Right lobe of liver (tissue), 6 donors: ENCODE results near the gene PMFBP1. TPM values are rescaled to one million over a fixed set of nuclear protein-coding genes. Genes with fewer than 3 reads are reported as not detected.

Experiments
- ATAC-seq, 4 donors: fragments of 200-7000 bp; cut with Tn5 transposase; one replicate each; pipeline ENCODE4 v1.9.1; 2020; ENCODE audit warnings: mild to moderate bottlenecking in 4 of 4, moderate library complexity in 4 of 4
- DNase-seq, 3 donors: peaks; one replicate each; pipeline ENCODE4 v3.0.0-alpha.2; 2020
- H3K27ac ChIP-seq, 3 donors: fragments of 200-600 bp; one replicate each; pipeline ENCODE4 v1.8.0; 2022
- H3K27me3 ChIP-seq, 2 donors: fragments of 200-600 bp; one replicate each; pipeline ENCODE4 v1.8.0; 2022
- H3K36me3 ChIP-seq, 4 donors: fragments of 200-600 bp; sonication (generic) in 1 of 4; one replicate each; pipeline versions ENCODE4 v1.5.1 to v1.8.0; 2017 to 2022; ENCODE audit warnings: control low read depth in 1 of 4
- H3K4me1 ChIP-seq, 4 donors: fragments of 200-600 bp; sonication (generic) in 1 of 4; one replicate each; pipeline versions ENCODE4 v1.5.1 to v1.8.0; 2017 to 2022; ENCODE audit warnings: control low read depth in 1 of 4
- H3K4me3 ChIP-seq, 3 donors: fragments of 200-600 bp; one replicate each; pipeline ENCODE4 v1.8.0; 2022
- H3K9me3 ChIP-seq, 4 donors: fragments of 200-600 bp; sonication (generic) in 1 of 4; one replicate each; pipeline versions ENCODE4 v1.5.1 to v1.8.0; 2017 to 2022; ENCODE audit warnings: control low read depth in 1 of 4
- POLR2A ChIP-seq: fragments of 450-650 bp; IDR thresholded peaks from one replicate; pipeline ENCODE4 v1.6.1; 2017; ENCODE audit warnings: antibody characterized with exemption, mild to moderate bottlenecking
- WGBS: methylation state at CpG from one replicate; pipeline ENCODE4 v1.1.6; 2018; ENCODE audit warnings: low coverage, low lambda C conversion rate; ENCODE audit not compliant: insufficient coverage; ENCODE audit errors: missing lambda C conversion rate; 5-methylcytosine and 5-hydroxymethylcytosine counted together
- intact Hi-C, 2 donors: fragments of 100-400 bp; cut with DNase I; formaldehyde crosslinking; loops; one replicate each; pipeline versions ENCODE4 v1.11.2 to v1.14.1; 2022
- total RNA-seq, 6 experiments: library from RNA; depleted of rRNA in 2 of 6; stranded (reverse); fragments of >200 nt in 2 of 6; fragmentation: NEBNext Ultra II Directional in 3 of 6; extraction: Animal tissue kit (Norgen Biotek cat#: 25700) in 3 of 6; gene quantifications; one replicate each; pipeline versions ENCODE4 v1.1.0 to v1.2.4, GENCODE V29; 2016 to 2023
- TF ChIP-seq, protein P1 (sequence below), 4 donors: fragments of 200-600 bp in 3 of 4; fragments of 450-650 bp in 1 of 4; IDR thresholded peaks; one replicate each; pipeline versions ENCODE4 v1.5.1 to v1.8.0; 2016 to 2022; ENCODE audit warnings: antibody characterized with exemption in 4 of 4, mild to moderate bottlenecking in 2 of 4
- donor health status: DM: no; HTN: yes; CAD: no.
- donor health status: DM: no; HTN: no; CAD: no.
- donor health status: DM: no; HTN: no; CAD: no.
- donor health status: DM: no; HTN: yes; CAD: no.
- donor health status: DM: no; HTN: yes; CAD: no.

Gene PMFBP1
- total RNA-seq, 6 experiments from 2014 or later: 0.09 to 0.53 (median 0.19) TPM; not detected in 2

DNA sequence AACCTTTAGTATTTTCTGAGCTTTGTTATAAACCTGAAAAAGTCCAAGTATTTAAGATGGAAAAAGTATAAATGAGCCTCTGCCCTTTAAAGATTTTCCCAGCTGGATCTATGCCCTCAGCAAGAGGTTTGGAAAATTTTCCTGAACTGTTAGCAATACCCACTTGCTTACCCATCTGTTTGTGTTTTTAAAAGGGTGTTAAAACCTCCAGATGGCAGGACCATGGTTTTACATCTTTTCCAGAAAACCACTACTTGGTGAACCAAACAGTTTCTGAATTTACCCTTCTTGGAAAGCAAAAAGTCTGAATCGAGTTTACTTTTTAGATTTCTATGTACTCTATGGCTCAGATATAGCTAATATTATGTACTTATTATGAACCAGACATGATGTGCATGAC, 719 bp downstream of the PMFBP1 start:
- Histone ChIP-seq H3K27ac (no peak overlapping the region), H3K4me3 (no peak overlapping the region), H3K4me1 (no peaks in the 10 kb centered on the region), H3K36me3 (no peaks in the 10 kb centered on the region), H3K9me3 (no peaks in the 10 kb centered on the region), H3K27me3 (no peaks in the 10 kb centered on the region)
- TF ChIP-seq, protein P1, sequence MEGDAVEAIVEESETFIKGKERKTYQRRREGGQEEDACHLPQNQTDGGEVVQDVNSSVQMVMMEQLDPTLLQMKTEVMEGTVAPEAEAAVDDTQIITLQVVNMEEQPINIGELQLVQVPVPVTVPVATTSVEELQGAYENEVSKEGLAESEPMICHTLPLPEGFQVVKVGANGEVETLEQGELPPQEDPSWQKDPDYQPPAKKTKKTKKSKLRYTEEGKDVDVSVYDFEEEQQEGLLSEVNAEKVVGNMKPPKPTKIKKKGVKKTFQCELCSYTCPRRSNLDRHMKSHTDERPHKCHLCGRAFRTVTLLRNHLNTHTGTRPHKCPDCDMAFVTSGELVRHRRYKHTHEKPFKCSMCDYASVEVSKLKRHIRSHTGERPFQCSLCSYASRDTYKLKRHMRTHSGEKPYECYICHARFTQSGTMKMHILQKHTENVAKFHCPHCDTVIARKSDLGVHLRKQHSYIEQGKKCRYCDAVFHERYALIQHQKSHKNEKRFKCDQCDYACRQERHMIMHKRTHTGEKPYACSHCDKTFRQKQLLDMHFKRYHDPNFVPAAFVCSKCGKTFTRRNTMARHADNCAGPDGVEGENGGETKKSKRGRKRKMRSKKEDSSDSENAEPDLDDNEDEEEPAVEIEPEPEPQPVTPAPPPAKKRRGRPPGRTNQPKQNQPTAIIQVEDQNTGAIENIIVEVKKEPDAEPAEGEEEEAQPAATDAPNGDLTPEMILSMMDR (IDR thresholded peaks at IDR 0.05): no peak
- TF ChIP-seq POLR2A: no peak
- ATAC-seq (no peak), DNase-seq (no peak)
- intact Hi-C loops: no loop called here
- 73% methylated on average over 1 of the region's 1 CpG for WGBS

- TF ChIP-seq, protein P1 (IDR thresholded peaks at IDR 0.05): no peak
- no peak for TF ChIP-seq POLR2A
- Histone ChIP-seq H3K27me3 (no peaks in the 10 kb centered on the region), H3K4me1 (no peaks in the 10 kb centered on the region), H3K36me3 (no peaks in the 10 kb centered on the region), H3K4me3 (no peak overlapping the region), H3K9me3 (no peaks in the 10 kb centered on the region), H3K27ac (no peak overlapping the region)
- intact Hi-C loops: no loop called here
- DNase-seq: no peak
- no peak for ATAC-seq
- WGBS: 27% methylated on average over 1 of the region's 1 CpG
Observed at GRCh38 chr16:72169708-72170107, 2.2 kb downstream of the PMFBP1 start.

DNA sequence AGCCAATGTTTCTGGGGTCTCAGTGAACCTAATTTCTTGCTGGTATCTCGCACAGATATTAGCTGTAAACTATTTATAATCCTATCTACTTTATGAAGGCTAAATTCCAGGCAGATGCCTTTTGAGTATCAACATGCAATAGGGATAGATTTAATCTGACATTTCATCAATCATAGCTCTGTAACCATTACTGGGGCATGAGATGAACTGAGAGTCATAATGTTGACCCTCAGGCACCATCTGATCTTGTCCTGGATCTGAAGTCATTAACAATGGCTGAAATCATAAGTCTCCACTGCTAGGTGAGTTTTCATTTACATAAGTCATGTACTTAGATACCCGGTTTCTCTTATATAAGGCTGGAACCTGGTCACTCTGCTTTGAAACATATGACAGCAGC, 3.6 kb downstream of the PMFBP1 start:
- Histone ChIP-seq H3K27ac (no peak overlapping the region), H3K9me3 (no peaks in the 10 kb centered on the region), H3K4me1 (no peaks in the 10 kb centered on the region), H3K27me3 (no peaks in the 10 kb centered on the region), H3K4me3 (no peak overlapping the region), H3K36me3 (no peaks in the 10 kb centered on the region)
- intact Hi-C loops: no loop called here
- ATAC-seq (no peak), DNase-seq (no peak)
- no peak for TF ChIP-seq POLR2A
- TF ChIP-seq, protein P1 (IDR thresholded peaks at IDR 0.05): no peak
- WGBS: 63% methylated on average over 2 of the region's 2 CpGs

GRCh38 chr16:72166954-72167561, 4.9 kb downstream of the PMFBP1 start:
- no peaks in the 10 kb centered on the region for H3K9me3 ChIP-seq
- TF ChIP-seq POLR2A: no peak
- TF ChIP-seq, protein P1 (IDR thresholded peaks at IDR 0.05): no peak
- H3K4me1 ChIP-seq: no peaks in the 10 kb centered on the region
- H3K36me3 ChIP-seq: no peaks in the 10 kb centered on the region
- DNase-seq (no peak), ATAC-seq (no peak)
- no peak overlapping the region for H3K27ac ChIP-seq
- H3K27me3 ChIP-seq: no peaks in the 10 kb centered on the region
- 69% methylated on average over 4 of the region's 6 CpGs for WGBS
- intact Hi-C loops: no loop called here
- no peak overlapping the region for H3K4me3 ChIP-seq

- Histone ChIP-seq H3K27me3 (no peaks in the 10 kb centered on the region), H3K27ac (no peak overlapping the region), H3K36me3 (no peaks in the 10 kb centered on the region), H3K9me3 (no peaks in the 10 kb centered on the region), H3K4me1 (no peaks in the 10 kb centered on the region), H3K4me3 (no peak overlapping the region)
- TF ChIP-seq POLR2A: no peak
- TF ChIP-seq, protein P1 (IDR thresholded peaks at IDR 0.05): no peak
- WGBS: 63% methylated on average over 2 of the region's 2 CpGs
- no peak for DNase-seq
- intact Hi-C loops: no loop called here
- ATAC-seq: no peak
Observed at GRCh38 chr16:72166151-72166550, 5.8 kb downstream of the PMFBP1 start.
